GM19035 (cell line): ENCODE results near the gene LTBP2.

ENCODE experiments used
- ATAC-seq: cut with Tn5 transposase; IDR thresholded peaks from one replicate; pipeline ENCODE4 v1.9.1; 2021; ENCODE audit not compliant: unreplicated experiment

The LTBP2 gene

DNA sequence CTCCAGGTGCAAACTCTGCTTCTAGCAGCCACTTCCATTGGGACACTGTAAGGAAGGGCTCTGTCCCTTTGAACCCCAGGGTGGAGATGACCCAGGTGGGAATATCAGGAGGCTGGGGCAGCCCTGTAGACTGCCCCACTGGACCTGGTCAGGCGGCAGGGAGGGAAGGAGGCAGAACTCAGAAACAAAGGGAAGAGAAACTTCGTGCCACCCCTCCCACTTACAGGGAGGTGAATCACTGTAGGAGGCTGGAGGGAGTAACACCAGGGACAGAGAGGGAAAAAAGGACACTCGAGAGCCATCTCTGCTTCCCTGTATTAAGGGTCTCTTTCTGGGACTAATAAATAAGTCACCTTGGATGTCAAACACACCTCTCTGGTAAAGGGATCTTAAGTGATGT is 81.0 kb downstream of the LTBP2 start:
- no peak for ATAC-seq

DNA sequence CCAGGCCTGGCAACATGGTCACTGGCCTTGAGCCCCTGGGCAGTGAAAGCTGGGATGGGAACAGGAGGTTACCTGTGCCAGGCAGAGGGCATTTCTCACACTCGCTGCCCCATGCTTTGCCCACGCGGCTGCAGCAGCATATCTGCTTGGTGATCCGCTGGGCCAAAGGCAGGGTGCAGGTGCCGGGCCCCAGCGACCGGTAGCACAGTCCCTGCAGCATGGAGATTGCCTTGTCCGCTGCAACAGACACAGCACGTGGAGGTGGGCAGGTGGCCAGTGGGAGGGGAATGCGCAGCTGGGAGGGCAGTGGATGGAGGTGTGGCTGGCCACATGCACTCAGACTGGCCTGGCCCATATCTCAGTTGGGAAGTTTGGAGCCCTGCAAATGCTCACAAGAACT is 83.2 kb downstream of the LTBP2 start:
- ATAC-seq = no peak

DNA sequence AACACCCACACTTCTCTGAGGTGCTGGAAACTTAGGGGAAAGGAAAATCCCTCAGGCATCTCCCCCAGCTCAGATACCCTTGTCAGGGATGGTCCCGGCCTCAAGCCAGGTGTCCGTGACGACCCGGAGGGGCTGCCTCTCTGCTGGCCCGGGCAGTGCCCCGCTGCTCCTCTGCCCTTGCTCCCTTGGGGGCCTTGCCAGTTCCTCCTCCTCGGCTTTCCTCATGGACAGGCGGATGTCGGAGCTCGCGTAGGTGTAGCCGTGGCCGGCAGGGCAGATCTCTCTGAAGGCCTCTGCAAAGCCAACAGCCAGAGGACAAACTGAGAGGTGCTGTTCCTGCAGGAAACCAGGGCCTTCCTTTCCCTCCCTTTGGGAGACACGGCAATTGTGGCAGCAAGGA is 83.6 kb downstream of the LTBP2 start:
- no peak for ATAC-seq

DNA sequence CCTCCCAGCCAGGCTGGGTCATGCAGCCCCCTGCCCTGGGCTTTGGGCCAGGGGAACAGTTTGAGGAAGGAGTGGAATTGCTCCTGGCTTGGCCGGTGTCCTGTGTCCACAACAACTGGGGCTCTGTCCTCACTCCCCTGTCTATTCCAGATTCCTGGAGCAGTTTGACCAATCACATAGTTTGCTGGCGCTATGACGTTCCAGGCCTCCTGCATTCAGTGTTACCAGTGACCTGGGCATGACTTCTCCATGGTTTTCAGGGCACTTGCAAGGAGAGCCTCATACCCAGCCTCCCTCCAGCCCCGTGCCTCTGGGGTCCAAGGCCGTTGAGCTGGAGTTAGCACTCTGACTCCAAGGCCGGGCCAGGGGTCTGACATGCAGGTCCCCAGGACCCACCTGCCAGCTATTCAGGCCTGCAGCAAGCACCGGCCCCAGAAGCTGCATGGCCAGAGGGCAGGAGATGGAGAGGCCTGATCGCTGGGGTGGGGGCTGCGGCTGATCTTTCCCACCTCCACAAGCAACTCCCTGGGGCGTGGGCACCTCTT is 84.2 kb downstream of the LTBP2 start:
- no peak for ATAC-seq

DNA sequence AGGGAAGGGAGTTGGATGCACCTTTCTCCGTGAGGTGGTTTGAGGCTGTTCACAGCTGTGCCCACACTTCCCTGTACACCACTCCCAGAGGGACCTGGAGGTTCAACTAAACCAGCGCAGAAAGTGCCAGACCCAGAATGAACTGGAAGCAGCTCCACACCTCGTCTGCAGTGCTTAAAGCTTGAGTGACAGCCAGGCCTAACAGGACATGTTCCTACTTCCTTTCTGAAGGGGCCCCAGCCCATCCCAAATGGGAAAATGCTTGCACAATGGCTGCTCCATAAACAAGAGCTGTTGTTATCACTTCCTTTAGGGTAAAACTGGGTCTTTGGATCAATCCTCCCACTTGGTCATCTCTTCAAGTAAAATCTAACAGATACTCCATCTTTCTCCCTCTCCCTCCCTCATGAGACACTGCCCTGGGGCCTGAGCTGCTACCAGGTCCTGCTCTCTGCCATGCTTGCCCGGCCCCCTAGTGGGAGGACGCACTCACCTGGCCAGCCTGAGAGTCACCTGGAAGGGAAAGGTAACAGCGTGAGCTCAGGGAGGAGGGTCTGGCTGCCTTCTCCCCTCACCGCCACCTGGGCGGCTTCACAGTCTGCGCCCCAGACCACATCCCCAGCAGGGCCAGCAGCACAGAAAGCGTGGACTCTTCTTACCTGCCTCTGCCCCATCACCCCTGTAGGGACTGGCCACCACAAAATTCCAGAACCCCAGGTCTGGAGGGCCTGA is 85.0 kb downstream of the LTBP2 start:
- no peak for ATAC-seq

DNA sequence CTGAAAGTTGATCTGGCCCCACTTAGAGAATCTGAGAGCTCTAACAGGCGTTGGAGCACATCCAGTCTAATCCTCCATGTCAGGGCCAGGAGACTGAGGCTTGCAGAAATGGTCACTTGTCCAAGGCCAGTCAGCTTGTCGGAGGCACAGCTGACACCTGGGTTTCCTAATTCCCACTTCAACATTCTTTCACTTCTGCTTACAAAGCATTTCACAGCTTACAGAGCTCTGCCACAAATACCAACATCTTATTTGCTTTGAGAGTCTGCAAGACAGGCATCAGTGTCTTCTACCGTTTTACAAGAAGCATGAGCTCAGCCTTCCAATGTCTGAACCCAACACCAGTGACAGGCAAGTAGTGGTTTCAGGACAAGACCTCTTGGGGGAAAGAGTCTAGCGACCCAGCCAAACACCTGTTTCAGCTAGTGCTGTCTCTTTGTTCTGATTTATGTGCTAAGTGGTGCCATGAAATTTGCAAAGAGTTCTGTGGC is 86.6 kb downstream of the LTBP2 start:
- ATAC-seq = no peak

DNA sequence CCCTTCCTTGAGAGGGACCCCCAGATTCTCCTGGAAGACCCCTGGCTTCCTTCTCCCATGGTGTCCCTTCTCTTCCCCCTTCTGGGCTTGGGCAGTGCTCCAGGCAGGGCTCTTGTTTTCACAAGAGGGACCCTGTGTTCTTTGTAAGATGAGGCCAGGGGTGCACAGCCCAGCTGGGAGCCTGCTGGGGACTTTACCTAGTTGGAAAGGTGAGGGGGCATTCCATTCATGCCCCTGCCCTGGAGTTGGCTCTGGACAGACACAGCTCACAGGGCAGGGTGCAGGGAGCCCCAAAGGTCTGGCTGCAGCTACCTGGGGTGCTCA is 87.3 kb downstream of the LTBP2 start:
- no peak for ATAC-seq

DNA sequence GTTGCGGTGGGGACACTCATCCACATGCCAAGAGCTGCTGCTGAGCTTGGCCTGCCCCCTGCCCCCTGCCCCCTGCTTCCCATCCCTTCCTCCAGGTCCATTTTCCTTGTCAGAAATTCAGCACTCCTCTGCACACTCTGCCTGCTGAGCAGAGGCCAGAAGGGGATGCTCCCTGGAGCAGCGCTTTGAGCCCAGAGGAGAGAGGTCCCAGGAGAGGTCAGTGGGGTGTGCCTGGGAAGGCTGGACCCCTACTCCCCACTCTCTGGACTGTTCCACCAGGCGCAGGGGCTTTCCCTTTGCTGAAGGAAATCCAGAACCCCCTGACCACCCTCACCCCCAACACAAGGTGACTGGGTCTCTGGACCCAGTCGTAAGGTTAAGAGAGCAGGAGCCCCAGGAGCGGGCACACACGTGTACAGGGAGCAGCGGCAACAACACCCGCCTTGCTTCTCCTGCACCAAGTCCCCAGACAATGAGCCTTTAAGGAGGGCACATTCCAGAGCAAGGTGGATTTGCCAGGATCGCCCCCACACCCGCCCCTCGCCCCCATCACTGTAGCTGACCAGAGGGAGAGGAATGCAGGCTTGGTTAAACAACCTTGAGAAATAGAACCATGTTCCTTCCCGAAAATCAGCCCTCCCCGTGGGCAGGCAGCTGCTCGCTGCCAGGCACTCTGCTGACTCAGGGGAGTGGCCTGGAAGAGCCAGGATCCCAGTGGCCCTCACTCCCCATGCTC is 87.8 kb downstream of the LTBP2 start:
- ATAC-seq = no peak

DNA sequence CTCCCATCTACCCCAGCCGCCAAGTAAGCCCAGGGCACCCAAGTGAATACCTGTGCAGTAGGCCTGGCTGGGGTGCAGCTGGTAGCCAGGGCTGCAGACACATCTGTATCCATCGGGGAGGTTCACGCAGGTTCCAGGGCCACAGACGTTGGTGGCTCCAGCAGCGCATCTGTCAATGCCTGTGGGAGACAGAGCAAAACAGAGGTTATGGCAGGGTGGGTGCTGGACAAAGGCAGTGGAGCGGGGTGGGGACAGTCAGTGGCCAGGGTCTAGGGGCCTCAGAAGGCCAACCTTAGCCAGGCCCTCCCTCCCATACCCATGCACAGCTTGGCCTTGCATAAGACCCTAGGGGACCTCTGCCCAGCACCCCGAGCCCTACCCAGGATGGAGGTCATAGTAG is 89.3 kb downstream of the LTBP2 start:
- no peak for ATAC-seq

DNA sequence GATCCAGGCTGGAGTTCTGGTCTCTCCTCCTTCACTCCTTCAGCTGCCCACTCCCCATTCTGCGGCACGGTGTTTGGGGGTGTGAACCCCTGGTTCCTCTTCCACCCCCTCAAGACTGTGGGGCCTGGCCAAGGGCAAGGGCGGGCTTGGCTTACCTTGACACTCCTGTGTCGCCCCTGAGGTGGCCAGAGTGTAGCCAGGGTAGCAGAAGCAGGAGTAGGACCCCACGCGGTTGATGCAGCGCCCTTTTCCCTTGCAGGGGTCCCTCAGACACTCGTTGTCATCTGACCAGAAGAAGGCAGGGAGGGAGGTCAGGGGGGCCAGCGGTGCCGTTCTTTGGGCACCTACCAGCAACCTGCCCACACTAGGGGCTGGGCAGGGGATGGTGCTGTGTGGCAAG is 90.3 kb downstream of the LTBP2 start:
- ATAC-seq = no peak

DNA sequence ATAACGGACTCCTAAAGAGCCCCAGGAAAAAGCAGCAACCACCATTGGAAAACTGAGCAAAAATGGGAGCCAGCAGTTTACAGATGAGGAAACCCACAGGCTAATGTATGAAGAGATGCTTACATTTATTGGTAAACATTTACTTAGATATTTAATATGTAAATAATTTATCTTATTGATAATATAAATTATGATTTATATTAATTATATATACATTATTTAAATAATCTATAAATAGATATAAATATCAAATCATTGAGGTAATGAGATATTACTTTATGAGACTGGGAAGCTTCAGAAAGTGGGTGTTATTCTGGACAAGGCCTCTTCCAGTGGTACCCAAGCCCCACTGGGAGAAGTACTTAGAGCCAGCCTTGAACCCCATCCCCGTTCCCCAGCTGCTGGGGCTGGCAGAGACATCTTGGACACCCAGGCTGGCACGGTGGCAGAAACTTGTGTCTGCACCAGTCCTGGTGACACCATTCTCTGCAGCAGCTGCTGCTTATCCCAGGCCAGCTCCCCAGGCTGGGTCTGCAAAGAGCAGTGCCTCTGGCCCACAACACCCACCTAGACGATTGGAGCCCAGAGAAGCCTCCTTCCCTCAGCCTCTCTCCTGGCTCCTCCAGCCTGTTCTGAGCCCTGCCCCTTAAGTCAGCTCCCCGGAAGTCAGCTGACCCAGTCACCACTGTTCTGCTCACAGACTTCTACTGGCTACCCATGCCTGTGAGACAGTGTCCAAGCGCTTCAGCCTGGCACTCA is 92.5 kb downstream of the LTBP2 start:
- ATAC-seq = no peak

DNA sequence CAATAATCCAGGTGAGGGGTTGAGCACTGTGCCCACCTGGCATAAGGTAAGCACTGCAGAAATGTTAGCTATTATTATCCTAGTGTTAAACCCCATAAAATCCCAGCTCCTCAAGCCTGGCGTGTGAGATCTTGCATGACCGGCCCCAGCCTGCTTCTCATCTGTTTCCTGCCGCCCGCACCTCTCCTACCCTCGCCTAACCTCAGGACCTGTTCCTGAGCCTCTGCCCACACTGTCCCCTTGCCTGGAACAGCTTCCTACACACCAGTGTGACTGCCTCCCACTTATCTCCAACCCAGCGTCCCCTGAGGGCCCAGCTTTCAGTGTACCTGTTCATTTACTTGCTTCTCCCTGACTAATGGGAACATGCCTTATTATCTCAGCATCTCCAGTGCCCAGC is 93.8 kb downstream of the LTBP2 start:
- ATAC-seq = no peak

DNA sequence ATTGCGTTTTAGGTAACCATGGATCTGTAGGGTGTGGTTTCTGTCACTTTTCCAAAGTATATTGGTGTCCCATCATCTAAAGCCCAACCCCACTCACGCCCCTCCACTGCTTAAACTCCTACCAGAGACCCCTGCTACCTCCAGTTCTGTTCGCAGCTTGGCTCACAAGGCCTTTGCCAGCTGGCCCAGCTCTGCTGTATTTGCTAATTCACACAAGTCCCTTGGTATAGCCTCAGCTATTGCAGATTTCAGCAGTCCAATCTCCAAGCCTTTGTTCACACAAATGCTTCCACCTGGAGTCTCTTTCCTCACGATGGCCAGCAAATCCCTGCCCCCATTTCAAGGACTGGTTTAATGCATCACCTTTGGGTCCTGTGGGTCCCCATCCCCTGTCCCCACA is 94.3 kb downstream of the LTBP2 start:
- no peak for ATAC-seq

DNA sequence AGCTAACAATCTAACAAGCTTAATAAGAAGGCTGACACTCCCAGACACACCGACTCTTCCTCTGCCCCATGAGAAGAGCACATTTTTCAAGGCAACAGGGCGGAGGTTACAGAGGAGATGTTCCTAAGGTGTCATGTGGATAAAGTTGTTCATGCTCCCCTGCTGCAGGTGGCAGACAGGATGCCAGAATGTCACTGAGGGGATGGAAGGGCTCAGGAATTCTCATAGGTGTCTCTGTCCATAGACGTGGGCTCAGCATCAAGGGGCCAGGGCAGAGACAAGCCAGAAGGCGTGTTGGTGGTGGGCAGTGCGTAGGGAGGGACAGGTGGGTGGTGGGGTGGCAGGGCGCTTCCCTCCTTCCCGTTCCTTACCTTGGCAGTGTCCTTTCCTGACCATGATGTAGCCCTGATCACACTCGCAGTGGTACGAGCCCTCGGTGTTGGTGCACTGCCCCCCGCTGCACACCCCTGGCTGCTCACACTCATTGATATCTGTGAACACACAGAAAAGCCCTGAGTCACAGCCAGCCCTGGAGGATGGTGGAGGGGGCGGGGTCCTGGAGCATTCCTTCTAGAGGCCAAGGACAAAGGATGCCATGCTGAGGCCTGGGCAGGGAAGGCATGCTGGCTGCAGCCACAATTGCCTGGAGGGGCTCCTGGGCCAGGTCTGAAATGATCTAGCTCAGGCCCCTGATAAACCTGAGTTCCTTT is 95.4 kb downstream of the LTBP2 start:
- no peak for ATAC-seq

DNA sequence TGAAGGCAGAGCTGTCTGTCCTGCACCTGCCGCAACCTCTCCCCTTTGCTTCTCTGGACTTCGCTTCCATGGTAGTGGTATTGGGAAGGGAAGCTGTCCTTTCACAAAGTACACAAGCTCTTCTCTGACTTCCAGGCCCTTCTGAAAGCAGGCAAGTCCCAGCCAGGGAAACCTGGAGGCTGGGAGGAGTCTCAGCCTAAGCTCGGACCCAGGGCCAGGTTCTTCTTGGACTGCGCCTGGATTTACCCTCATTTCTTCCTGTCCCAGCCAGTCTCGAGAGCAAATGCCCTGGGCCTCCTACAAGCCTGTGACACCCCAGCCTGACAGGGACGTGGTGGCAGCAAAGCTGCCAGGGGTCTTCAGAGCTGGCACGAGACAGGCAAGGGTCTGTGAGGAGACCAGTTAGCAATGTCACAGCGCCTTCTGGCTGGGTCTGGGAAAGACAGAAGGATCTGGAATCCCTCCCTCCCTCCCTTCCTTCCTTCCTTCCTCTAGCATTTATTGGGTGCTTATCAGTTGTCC is 96.1 kb downstream of the LTBP2 start:
- no peak for ATAC-seq

DNA sequence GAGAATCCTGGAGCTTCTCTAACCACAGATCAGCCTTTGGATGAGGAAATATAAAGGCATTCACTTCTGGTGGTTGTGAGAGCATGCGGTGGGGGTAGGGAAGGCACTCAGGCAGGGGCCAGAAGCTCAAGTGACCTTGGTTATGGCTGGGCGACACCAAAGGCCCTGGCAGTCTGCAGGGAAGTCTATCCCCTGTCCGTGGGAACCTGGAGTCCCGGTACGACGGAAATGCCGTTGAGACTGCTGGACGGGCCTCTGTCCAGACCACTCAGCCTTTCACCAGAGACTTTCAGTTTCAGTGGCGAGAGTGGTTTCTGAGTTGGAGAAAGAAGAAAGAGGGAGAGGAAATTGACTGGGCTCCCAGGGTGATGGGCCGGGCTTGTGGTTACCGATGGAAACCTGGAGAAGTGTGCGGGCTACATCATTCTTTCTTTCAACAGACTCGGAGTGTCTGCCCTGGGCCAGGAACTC is 97.5 kb downstream of the LTBP2 start:
- no peak for ATAC-seq

DNA sequence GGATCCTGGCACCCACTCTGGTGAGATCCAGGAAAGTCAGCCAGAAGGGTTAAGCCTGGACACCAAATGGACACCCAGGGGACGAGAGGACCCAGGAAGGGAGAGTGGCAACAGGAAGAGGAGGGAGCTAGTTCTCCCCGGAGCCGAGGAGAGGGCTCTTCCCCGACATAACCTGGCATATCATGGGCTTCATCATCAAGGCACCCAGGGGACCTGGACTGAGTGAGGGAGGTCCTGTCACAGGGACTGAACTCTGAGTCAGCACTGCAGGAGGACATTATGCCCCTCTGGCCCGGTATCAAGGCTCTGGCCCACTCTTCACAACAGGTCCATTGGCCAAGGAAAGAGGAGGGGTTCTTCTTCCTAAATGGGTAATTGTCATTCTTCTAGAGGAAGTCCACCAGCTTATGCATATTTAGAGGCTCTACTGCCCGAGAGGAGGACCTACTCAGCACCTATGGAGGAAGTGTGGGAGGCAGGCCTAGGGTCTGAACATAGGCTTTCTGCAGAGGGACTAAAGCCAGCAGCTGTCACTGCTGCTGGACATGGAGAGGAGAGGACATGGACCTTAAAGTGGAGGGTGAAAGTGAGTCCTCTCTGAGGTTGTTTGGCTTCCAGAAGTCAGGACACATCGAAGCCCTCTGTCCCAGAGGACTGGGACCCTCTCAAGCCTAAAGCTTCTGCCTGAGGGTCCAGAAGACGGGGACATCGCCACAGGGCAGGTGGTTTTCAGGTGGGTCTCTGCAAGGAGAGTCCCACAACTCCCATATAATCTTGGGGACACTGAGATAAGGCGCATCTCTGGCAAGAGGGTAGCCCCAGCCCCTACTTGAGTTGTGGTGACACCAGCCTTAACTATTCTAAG is 99.8 kb downstream of the LTBP2 start:
- no peak for ATAC-seq

DNA sequence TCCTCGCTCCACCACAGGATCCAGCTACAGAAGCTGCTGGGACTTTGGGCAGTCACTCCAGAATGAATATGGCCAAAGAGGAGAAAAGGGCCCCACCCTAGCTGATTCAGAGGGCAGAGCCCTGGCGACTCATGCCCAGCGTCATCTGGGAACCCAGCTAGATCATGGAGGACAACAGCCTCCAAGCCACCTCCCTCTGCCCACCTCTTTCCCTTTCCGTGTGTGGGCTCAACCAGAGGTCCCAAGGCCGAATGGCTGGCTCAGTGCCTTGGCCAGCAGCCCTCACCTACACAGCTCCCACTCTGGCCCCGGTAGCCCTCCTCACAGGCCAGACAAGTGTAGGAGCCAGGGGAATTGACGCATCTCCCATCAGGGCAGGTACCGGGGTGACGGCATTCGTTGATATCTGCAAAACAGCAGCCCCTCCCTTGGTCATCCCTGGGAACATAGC is 101.1 kb downstream of the LTBP2 start:
- ATAC-seq = no peak

DNA sequence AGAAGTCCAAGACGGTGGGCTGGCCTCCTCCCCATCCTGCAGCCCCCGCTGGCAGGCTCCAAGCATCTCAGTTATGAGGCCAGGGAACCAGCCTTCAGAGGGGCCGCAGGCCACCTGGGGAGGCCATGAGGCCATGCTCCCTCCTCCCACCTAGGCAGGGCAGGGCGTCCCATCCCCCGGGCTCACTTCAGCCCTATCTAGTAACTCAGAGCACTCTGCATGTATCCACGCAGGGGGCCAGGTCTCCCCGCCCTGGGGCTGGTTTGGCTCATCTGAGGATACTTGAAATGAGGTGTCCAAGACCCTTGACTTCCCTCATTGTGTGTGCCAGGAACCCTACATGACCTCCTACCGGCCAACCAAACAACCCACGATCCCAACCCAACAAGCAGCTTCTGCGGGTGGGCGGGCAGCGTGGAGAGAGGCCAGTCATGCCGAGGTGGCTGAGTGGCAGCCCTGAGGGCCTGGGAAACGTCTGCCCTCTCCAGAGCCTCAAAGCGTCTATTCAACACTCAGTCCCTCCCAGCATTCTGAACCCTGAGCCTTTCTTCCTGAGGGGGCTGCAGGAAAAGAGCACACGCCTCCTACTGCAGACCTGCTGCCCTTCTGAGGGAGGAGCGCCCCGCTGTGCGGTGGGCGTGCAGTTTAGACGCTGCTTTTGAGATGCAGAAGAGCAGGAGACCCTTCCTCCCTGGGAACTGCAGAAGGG is 101.7 kb downstream of the LTBP2 start:
- ATAC-seq = no peak
